Heart right ventricle (tissue), 16 donors: Measurements from ENCODE around the gene TTBK2. TPM values are rescaled to one million over a fixed set of nuclear protein-coding genes. Genes with fewer than 3 reads are reported as not detected.

Source experiments
- ATAC-seq, 8 donors: fragments of 200-7000 bp; cut with Tn5 transposase; one replicate each; pipeline ENCODE4 v1.9.1; 2020; ENCODE audit warnings: mild to moderate bottlenecking in 8 of 8, moderate library complexity in 8 of 8, moderate number of reproducible peaks in 1 of 8
- DNase-seq, 2 donors: peaks; one replicate each; pipeline ENCODE4 v3.0.0-alpha.2; 2020
- H3K27ac ChIP-seq, 10 donors: fragments of 200-600 bp; sonication (generic) in 2 of 10; one replicate each; pipeline versions ENCODE4 v1.5.0 to v1.8.0; 2020 to 2022; ENCODE audit warnings: mild to moderate bottlenecking in 3 of 10
- H3K27me3 ChIP-seq, 7 donors: fragments of 200-600 bp; one replicate each; pipeline ENCODE4 v1.8.0; 2021 to 2022; ENCODE audit warnings: mild to moderate bottlenecking in 2 of 7
- H3K36me3 ChIP-seq, 9 donors: fragments of 200-600 bp; sonication (generic) in 1 of 9; one replicate each; pipeline versions ENCODE4 v1.5.0 to v1.8.0; 2020 to 2022; ENCODE audit warnings: mild to moderate bottlenecking in 2 of 9
- H3K4me1 ChIP-seq, 9 donors: fragments of 200-600 bp; sonication (generic) in 1 of 9; one replicate each; pipeline versions ENCODE4 v1.5.0 to v1.8.0; 2020 to 2022; ENCODE audit warnings: mild to moderate bottlenecking in 4 of 9
- H3K4me3 ChIP-seq, 10 donors: fragments of 200-600 bp; sonication (generic) in 2 of 10; one replicate each; pipeline versions ENCODE4 v1.5.0 to v1.8.0; 2020 to 2022; ENCODE audit warnings: mild to moderate bottlenecking in 7 of 10, moderate library complexity in 2 of 10
- H3K9me3 ChIP-seq, 11 donors: fragments of 200-600 bp in 10 of 11; sonication (generic) in 2 of 11; one replicate each; pipeline versions ENCODE4 v1.5.0 to v1.8.0; 2013 to 2022; ENCODE audit warnings: mild to moderate bottlenecking in 2 of 11, control low read depth in 1 of 11, moderate library complexity in 1 of 11
- WGBS, 2 donors: extraction: QIAGEN DNeasy Blood & Tissue Kit; methylation state at CpG; one replicate each; pipeline ENCODE4 v1.1.7; 2013; ENCODE audit warnings: inconsistent platforms in 1 of 2; 5-methylcytosine and 5-hydroxymethylcytosine counted together
- intact Hi-C, 10 donors: fragments of 100-400 bp; cut with DNase I; formaldehyde crosslinking; loops; one replicate each; pipeline versions ENCODE4 v1.11.1 to v1.14.2; 2022
- polyA plus RNA-seq, 2 donors: library from polyadenylated mRNA; stranded (reverse); fragments of 200-250 nt; gene quantifications; one replicate each; pipeline ENCODE4 v1.2.3, GENCODE V29; 2013
- total RNA-seq, 10 donors: library from RNA; stranded (reverse); fragmentation: NEBNext Ultra II Directional in 3 of 10; extraction: Animal tissue kit (Norgen Biotek cat#: 25700) in 3 of 10; gene quantifications; one replicate each; pipeline versions ENCODE4 v1.2.1 to v1.2.4, GENCODE V29; 2021 to 2023
- TF ChIP-seq, protein P1 (sequence below), 9 donors: fragments of 200-600 bp; sonication (generic) in 2 of 9; IDR thresholded peaks; one replicate each; pipeline versions ENCODE4 v1.5.0 to v1.8.0; 2021 to 2022; ENCODE audit warnings: antibody characterized with exemption in 9 of 9, mild to moderate bottlenecking in 5 of 9, moderate library complexity in 1 of 9
- donor health status: Arrhythmogenic right ventricular cardiomyopathy.
- donor health status: ischemic (EF 13 %, LVEDD 7.1; RV severe dilation, severe dysfunction).
- donor health status: healthy with polysubstance abuse.
- donor health status: DM: no; HTN: yes; CAD: no.
- donor health status: DM: no; HTN: no; CAD: no.
- donor health status: ischemic (EF 25% LVEDD 6.9; RV normal size, moderate dysfunction).
- donor health status: ischemic (EF 25% LVEDD 5.7; RV mildly dilated, moderate dysfunction).
- donor health status: healthy.
- donor health status: DM: yes; HTN: yes; CAD: no.
- donor health status: Ischemic cardiomyopathy.
- donor health status: ischemic (EF 35%, LVEDD 5.7; RV mildly dilated, moderate dysfunction).
- donor health status: nonischemic (EF 11% LVEDD 7.7; RV severe dilation, severe dysfunction).
- donor health status: DM: yes; HTN: yes; CAD: no.
- donor health status: PGD.
- donor health status: ischemic (EF 29% LVEDD 5.4; RV normal size, mild dysfunction).
- donor health status: nonischemic (EF 23%, LVEDD 6.1; RV moderate dilation, normal function).

TTBK2 gene
- total and polyA plus RNA-seq, 12 donors: 2.1 to 29.1 (median 22.1) TPM

DNA sequence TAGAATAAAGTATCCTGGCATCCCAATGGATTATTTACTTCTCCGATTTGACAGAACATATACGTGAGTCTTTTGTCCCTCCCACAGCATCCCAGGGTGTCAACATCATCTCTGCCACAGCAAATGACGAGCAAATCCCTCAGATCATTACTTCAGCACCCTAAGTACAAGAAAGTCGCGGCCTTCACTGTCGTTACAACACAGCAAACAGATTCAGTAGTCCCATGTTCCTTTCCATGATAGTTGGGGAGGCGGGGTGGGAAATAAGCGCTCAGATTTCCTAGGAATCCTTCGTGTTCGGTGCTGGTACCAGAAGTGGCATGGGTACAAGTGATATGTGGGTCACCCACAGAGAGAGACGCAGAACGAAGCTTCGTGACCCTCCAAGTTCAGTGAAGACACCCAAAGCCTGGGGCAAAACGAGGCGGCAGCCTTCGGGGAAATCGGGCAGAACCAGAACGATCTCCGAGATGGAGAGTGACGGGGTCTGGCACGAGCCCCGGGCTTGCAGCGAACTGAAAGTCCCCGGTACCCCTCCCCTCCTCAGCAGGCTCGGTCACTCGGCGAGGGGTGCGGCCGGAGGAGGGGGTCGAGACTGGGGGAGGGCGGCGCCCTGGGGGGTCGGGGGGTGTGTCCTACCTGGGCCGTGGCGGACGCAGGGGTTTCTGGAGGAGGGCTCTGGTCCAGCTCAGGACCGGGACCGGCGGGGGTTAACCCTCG lies 619 bp downstream of the TTBK2 start:
- DNase-seq (peak in 1 of 2 donors; percentile 35), ATAC-seq (peak in 4 of 8 donors; percentile 2 to 52 (median 16))
- WGBS, 2 donors: 0 to 1% methylated on average over 40 of the region's 40 CpGs
- Histone ChIP-seq H3K27ac (peak overlapping the region; percentile 71 to 93 (median 91)), H3K4me1 (peaks cover 0 to 49% (median 20%) of the 10 kb centered on the region in 9 donors), H3K36me3 (no peaks in the 10 kb centered on the region), H3K4me3 (peak overlapping the region; percentile 79 to 100 (median 98)), H3K9me3 (peaks cover 0 to 5% (median 0%) of the 10 kb centered on the region in 11 donors), H3K27me3 (no peaks in the 10 kb centered on the region)
- TF ChIP-seq, protein P1, sequence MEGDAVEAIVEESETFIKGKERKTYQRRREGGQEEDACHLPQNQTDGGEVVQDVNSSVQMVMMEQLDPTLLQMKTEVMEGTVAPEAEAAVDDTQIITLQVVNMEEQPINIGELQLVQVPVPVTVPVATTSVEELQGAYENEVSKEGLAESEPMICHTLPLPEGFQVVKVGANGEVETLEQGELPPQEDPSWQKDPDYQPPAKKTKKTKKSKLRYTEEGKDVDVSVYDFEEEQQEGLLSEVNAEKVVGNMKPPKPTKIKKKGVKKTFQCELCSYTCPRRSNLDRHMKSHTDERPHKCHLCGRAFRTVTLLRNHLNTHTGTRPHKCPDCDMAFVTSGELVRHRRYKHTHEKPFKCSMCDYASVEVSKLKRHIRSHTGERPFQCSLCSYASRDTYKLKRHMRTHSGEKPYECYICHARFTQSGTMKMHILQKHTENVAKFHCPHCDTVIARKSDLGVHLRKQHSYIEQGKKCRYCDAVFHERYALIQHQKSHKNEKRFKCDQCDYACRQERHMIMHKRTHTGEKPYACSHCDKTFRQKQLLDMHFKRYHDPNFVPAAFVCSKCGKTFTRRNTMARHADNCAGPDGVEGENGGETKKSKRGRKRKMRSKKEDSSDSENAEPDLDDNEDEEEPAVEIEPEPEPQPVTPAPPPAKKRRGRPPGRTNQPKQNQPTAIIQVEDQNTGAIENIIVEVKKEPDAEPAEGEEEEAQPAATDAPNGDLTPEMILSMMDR (IDR thresholded peaks at IDR 0.05): no peak
- intact Hi-C loops: loop anchor here in 9 of 10 donors (10.0 kb wide), 5 partner anchors 95 to 215 kb away; partner anchors contain the start of gene CDAN1 (in 4 of the 9)

DNA sequence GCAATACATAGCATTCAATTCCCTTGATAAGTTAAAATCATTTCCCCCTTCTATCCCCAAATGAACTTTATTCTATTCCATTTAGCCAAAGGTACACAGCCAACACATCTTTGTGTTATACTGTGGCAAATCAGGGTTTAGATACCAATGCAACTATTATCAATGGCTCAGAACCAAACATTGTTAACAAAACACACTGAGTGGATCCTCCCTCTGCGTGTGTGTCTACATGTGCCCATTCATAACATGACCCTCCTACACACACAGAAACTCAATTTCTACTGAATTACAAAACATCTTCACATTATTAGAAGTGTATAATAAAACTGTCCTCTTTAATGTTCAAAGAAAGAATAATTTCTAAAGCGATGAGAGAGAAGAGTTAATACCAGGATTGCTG lies 1.3 kb downstream of the TTBK2 start:
- Histone ChIP-seq H3K4me3 (peak overlapping the region in 9 of 10 donors; percentile 91 to 100 (median 98)), H3K27me3 (no peaks in the 10 kb centered on the region), H3K36me3 (no peaks in the 10 kb centered on the region), H3K9me3 (peaks cover 0 to 5% (median 0%) of the 10 kb centered on the region in 11 donors), H3K27ac (peak overlapping the region in 9 of 10 donors; percentile 77 to 93 (median 91)), H3K4me1 (peaks cover 0 to 55% (median 20%) of the 10 kb centered on the region in 9 donors)
- TF ChIP-seq, protein P1 (IDR thresholded peaks at IDR 0.05): no peak
- no peak for DNase-seq
- ATAC-seq: no peak
- WGBS, 2 donors: 38 to 45% methylated on average over 2 of the region's 2 CpGs
- intact Hi-C loops: no loop called here

DNA sequence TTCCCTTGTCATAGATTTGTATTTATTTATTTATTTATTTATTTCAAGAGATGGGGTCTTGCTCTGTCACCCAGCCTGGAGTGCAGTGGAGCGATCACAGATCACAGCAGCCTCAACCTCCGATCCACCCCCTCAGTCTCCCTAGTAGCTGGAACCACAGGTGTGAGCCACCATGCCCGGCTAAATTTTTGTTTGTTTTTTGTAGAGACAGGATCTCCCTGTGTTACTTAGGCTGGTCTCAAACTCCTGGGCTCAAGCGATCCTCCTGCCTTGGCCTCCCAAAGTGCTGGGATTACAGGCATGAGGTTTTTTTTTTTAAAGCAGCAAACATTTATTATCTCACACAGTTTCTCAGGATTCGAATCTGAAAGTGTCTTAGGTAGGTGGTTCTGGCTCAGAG lies 2.5 kb downstream of the TTBK2 start:
- no peak for DNase-seq
- H3K4me1 ChIP-seq: peaks cover 0 to 57% (median 20%) of the 10 kb centered on the region in 9 donors
- no peak overlapping the region for H3K27ac ChIP-seq
- H3K4me3 ChIP-seq: no peak overlapping the region
- H3K36me3 ChIP-seq: no peaks in the 10 kb centered on the region
- 91 to 93% methylated on average over 5 of the region's 5 CpGs for WGBS, 2 donors
- intact Hi-C loops: no loop called here
- no peaks in the 10 kb centered on the region for H3K27me3 ChIP-seq
- no peak for ATAC-seq
- no peaks in the 10 kb centered on the region for H3K9me3 ChIP-seq
- TF ChIP-seq, protein P1 (IDR thresholded peaks at IDR 0.05): no peak

DNA sequence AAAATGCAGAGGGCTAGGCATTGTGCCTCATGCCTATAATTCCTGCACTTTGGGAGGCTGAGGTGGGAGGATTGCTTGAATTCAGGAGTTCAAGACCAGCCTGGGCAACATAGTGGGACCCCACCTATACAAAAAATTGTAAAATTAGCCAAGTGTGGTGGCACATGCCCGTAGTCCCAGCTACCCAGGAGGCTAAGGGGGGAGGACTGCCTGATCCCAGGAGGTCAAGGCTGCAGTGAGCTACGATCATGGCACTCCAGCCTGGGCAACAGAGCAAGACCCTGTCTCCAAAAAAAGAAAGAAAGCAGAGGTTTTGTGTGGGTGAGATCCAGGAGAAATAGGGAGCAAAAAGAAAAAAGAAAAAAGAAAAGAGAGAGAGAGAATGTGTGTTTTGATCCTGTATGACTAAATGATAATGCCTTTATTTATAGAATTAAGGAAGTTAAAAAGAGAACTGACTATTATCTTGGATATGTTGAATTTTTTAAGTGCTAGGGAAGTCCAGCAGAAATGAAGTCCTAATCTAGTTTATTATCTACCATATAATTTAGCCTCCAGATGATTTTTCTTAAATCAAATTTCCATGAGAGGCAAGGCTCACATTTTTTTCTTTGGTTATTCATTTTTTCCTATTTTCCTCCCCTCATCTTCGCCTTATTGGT lies 4.8 kb downstream of the TTBK2 start:
- intact Hi-C loops: no loop called here
- no peak for ATAC-seq
- TF ChIP-seq, protein P1 (IDR thresholded peaks at IDR 0.05): no peak
- Histone ChIP-seq H3K9me3 (no peaks in the 10 kb centered on the region), H3K27ac (no peak overlapping the region), H3K4me3 (no peak overlapping the region), H3K27me3 (no peaks in the 10 kb centered on the region), H3K4me1 (peaks cover 0 to 52% (median 17%) of the 10 kb centered on the region in 9 donors), H3K36me3 (no peaks in the 10 kb centered on the region)
- 92 to 94% methylated on average over 3 of the region's 3 CpGs for WGBS, 2 donors
- no peak for DNase-seq
